Epidermal melanocyte (primary cell): ENCODE measurements around the gene MITF.

ENCODE experiments used
- DNase-seq: peaks from one replicate; pipeline ENCODE4 v3.0.0; 2011; ENCODE audit warnings: low spot score; ENCODE audit not compliant: insufficient read length

Gene MITF

DNA sequence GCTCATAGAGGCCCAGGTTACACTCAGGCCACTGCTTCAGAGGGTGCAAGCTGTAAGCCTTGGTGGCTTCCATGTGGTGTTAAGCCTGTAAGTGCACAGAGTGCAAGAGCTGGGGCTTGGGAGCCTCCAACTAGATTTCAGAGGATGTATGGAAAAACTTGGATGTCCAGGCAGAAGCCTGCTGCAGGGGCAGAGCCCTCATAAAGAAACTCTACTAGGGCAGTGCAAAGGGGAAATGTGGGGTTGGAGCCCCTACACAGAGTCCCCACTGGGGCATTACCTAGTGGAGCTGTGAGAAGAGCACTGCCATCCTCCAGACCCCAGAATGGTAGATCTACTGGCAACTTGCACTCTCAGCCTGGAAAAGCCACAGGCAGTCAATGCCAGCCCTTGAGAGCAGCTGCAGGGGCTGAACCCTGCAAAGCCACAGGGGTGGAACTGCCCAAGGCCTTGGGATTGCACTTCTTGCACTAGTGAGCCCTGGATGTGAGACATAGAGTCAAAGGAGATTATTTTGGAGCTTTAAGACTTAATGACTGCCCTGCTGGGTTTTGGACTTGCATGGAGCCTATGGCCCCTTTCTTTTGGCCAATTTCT, 14.0 kb downstream of the MITF start:
- DNase-seq, result no peak

DNA sequence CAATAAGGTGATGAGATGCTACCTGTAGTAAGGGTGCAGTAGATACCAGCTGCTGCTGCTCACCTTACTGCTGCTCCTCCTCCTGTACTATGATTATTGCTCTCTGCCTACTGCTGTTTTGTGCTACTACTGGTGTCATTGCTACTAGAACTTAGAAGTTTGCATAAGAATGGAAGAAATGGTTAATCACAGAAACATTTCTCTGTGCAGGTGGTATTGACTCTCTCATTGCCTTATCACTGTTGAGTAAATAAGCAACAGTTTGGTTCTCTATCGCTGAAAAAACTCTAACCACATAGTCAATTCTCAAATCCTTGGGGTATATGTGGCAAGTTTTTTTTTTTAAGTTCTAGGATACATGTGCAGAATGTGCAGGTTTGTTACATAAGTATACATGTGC, 16.5 kb downstream of the MITF start:
- no peak for DNase-seq

DNA sequence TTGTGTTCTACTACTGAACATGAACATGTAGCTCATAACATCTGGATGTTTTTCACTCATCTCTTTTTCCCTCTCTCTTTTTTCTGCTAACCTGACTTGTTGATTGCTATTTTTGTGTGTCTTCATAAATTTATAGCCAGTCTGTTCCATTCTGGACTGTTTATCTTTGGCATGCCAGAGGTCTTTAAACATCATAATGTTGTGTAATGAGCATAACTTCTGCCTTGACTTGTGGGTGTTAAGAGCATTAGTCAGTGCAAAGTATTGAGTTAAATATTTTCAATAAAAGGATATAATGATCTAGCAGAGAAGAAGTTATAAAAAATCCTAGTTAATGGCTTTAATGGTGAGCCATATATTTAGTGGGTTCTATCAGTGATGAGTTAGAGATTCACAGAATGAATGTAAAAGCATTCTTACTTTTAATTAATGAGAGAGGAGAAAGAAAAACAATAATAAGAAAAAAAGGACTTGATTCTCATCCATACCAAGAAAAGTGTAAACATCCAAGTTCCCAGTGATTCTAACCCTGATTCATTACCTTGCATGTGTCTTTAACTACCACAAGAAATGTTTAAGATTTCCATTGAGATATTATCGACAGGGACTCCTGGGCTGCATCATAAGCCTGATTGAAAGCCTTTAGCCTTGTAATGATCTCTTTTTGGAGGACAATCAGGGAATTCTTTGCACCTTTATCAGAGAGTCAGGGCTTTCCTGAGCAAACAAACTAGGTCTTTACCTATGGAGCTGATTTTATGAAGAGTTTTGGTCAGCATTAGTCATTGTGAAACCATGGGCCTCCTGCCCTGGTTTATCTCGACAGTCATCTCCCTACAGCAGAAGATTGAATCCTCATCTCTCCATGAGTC, 22.9 kb downstream of the MITF start:
- DNase-seq, result no peak

DNA sequence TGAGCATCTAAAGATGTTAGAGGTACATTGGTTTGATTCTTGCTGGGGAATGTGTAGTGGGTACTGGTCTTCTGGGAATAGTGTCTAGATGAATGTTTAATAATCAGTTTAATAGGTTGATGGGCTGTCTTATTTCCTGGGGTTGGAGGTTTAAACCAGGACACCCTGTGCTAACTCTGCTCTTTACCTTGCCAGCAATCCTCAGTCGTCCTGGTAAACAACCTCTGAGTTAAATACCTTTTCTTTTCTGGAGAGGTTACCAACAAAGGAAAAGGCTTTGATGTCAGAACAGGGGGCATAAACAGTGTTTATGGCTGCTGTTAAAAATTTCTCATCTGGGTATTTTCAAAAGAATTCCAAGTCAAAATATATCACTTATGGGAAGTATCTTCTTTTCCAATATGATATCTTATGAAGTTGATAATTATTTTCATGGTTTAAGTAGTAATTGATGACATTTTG, 23.5 kb downstream of the MITF start:
- DNase-seq, result no peak

DNA sequence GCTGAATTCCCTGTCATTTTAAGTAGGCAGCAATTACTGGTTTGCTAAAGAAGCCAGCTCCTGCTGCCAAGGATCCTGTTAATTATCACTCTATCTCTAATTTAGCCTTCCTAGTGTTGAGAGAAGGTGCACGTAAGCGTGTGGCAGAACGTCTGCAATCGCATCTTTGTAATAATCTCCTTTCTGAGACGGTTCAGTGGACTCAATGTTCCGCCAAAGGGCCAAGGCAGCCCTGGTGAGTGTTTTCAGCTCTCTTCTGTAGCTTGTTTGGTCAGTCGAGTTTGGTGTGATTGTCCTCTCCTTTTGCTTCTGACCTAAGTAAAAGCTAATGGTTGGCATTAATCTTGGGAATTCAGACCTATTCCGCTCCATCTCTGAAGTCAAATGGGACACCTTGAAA, 24.2 kb downstream of the MITF start:
- no peak for DNase-seq

DNA sequence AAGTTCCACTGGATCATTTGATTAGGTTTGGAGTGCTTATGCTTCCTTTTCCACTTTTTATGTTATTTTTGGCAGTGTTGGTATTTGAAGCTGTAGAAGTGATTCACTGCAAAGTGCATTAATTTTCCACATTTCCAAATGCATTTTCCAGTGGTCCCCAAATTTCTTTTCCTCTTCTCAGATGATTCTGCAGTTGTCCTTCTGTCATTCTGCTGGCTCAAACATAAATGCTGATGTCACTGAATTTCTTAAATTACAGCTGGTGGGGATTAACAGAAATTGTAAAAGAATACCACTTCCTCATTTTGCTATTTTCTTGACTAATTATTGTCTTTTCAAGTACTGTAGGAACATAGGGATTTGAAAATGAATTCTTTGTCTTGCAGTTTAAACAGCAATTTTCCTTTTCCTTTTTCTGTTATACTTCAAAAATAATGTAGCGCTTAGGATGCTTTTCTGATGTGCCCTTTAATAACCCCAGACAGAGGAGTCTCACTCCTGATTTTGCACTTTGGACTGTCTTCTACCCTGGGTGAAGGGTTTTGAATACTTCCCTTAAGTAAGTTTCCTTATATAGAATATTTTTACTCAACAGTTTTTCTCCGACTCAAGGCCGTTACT, 25.0 kb downstream of the MITF start:
- DNase-seq, result no peak

DNA sequence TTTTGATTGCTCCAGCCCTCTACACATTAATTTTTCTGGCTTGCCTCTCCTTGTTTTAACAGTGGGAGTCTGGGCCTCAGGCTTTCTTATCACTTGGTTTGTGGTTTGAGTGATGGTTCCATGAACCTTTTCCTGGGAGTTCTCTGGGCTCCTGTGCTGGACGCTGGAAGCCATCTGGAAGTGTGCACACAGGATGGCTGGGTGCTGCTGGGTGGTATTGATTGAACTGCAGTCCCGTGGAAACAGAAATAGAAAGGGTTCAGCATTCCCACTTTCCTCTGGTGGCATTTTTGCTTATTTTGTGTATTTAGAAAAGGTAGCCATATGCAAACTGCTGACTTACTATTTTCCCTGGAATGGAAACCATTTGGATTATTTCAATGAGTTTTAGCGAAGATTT, 25.6 kb downstream of the MITF start:
- DNase-seq, result no peak

DNA sequence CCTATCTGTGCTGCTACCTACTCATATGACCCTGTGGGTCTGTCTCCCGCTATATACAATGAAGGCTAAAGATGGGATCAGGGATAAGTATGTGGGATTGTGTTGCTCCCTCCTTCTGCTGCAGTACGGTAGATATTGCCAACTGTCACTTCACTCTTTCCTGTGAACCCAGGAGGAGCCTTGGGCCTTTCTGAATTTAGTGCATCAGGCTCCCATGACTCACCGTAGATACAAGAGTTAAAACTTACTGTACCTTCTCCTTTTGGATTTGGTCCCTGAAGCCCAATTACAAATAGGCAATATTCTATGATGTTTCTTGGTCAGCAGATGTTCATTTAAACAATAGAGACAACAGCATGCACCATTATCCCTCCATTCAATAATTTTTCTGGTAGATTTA, 27.4 kb downstream of the MITF start:
- no peak for DNase-seq

DNA sequence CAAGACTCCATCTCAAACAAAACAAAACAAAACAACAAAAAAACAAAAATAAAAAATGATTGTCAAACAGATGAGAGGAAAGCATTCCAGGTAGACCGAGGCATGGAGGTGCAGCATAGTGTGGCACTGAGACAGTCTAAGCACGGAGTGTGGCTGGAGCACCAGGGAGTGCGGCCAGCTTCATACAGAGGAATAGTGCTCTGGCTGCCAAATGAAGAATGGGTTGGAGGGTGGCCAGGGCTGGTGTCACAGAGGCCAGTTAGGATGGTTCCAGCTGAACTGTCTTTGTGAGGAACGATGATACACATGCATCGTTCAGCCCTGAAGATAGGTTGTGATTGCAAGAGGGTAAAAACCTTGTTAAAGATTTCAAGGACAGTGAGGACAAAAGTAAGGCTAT, 28.3 kb downstream of the MITF start:
- DNase-seq, result no peak

DNA sequence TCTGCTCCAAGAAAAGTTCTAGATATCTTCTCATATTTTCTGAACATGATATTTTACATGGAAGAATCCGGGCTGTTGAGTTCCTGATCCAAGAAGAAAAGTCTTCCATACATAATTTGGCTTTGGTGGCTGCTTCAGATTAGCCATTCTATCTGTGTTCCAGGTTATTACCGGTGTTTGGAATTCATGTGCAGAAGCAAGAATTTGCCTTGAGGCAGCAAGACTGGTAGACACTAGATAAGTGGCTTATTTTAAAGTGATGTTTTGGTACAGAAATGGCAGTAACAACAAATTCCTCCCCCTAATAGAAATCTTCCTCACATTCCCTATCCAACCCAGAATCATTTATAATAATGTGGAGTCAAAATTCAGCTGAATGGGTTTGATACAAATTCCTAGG, 29.2 kb downstream of the MITF start:
- no peak for DNase-seq

DNA sequence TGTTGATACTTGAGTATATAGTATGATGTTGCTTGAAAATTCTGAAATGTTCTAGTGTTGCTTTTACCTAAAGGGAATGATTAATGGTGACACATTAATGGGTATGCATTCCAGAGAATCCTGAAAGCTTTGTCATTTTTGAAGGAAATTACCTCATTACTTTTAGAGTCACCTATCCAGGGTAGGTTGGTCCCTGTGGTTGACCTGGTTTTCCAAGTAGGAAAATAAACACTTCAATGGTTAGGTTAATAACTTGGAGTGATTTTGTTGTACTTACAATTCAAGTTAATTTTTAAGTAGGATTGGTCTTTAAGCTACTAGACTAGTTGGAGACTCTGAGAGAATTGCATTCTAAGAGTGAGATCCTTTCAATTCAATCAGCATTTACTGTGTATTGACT, 31.0 kb downstream of the MITF start:
- no peak for DNase-seq

DNA sequence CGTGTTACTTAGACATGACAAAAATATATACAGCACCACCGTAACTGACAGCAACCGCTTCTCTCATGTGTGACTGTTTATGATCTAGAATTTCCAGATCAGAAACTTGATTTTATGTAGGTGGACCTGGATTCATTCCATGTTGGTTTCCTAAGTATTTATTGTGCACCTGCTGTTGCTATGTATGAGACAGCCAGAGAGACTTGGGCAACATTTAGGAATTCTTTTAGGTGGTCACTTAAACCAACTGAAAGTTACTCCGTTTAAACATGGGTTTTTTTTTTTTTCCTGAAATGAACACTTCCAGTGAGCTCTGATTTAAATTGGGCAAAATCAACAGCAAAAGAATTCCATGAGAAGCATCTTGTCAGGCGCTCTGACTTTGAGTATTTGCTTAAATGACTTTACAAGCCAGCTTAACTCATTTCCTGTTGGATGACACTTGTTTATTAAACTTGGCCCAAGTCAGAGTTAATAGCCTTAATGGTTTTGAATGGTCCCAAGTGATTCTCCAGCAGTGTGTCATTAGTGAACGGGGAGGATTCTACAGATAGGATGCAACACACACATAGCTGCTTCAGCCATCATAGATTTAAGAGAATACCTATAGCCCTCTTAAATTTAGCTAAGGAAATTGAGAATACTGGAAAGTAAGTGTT, 31.8 kb downstream of the MITF start:
- DNase-seq, result no peak

DNA sequence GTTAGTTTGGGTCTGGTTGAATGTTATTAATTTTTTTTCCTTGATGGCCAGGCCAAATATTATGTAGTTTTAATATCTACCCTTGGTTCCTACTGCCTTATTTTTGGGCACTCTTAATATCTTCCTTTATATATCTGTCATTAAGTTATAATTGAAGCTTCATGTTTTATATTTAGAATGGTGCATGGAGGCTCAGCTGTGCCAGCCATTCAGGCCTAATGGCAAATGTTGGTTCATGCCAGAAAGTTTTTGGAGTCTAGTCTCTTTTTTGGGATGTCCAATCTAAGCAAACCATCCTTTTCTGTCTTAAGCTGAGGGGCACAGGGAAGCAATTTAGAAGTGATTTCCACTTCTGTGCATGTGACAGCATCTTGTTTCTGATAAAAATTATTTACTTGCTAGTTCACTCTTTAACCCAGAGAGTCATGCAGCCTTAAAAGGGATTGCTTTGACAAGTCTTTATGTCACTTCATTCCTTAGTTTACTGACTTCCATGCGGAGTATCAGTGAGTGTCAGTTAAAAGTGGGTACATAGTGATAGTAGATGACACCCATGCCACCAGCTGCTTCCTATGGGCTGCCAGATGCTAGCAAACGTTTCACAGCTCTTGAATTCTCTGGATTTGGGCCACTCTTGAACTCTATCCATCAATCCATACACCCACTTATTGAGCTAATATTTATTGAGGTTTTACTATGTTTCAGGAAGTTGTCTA, 33.0 kb downstream of the MITF start:
- no peak for DNase-seq

DNA sequence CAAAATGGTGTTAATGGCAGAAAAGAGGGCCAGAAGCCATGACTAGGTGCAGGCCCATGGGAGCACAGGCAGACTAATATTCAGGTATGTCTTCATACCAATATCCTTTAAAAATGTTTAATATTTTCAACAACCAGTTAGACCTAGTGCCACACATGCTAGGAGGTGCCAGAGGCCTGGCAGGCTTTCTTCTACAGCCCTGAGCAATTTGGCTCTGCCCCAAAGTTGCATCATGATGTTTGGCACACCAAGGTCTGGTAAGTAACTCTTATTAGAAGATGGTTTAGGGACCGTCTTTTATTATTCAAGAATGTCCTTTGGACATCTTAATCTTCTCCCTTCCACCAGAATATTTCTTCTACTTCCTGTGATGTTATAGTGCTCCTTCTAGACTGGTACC, 34.8 kb downstream of the MITF start:
- no peak for DNase-seq

DNA sequence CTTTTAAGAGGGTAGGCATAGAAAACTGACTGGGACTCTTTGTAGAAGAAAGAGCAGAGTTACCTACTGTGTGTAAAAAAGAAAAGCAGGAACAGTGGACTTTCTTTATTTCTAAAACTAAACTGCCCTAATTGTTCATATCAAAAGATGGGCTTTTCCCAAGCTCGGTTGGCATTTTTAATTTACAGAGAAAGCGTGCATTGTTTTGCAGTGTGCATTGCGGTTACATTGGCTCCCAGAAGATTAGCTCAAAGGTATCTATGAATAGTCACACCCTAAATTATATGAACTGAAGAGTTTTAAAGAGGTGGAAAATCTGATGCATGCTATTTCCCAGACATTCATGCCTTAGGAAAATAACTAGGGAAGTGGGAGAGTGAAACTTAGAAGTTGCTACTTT, 36.5 kb downstream of the MITF start:
- DNase-seq, result no peak

DNA sequence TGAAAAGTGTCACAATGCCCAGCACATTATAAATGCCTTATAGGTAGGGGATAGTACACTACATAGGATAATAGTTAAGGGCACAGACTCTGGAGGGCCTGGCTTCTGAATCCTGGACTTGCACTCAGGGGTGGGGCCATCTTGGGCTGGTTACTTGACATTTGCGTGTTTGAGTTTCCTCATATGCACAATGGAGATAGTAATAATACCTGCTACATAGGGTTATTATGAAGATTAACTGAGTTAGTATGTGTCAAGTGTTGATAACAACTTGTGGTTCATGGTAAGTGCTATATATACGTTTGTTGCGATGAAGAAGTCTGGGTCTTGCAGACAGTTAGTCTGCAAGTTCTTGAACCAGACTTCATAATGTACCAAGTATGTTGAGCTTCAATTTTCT, 37.0 kb downstream of the MITF start:
- no peak for DNase-seq

DNA sequence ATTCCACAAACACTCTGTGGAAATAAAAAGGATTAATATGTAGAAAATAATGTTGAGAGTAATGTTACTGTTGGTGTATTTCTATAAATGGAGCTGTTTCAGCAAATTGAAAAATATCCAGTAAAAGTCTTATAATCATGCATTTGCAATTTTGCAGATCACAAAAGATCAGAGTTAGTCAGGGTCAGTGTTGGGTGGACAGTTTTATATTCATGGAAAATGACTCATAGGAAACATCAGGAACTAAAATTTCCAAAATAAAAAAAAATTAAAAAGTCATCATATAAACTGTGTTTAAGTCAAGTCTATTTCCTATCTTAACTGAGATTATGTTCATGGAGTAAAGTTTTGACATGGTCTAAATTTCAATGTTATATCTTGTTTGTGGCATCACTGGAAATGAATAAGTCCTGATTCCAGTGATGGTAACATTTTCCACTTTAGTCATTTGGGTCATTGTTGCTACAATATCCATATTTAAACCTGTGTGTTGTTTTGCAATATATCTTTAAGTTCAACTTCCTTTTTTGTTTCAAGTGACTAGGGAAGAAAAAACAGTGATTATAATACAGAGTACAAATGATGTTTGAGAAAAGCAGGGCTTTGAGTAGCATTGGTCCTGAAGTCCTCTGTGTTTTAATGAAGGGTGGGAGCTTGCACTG, 37.8 kb downstream of the MITF start:
- no peak for DNase-seq

DNA sequence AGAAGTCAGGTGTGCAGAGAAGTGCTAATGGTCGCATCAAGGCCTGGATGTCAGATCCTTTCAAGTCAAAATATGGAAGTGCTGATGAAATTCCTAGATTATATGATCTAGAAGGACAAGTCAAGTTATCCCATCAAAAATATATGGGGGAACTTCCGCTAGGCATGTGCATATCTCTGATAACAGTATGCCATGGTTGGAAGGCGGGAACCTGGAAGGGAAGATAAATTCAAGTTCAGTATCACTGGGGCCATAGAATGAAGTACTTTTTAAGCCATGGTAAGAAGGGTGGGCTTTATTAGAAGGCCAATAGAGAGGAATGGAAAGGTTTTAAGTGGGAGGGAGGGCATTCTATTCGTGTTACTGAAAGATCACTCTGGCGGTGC, 38.3 kb downstream of the MITF start:
- no peak for DNase-seq

DNA sequence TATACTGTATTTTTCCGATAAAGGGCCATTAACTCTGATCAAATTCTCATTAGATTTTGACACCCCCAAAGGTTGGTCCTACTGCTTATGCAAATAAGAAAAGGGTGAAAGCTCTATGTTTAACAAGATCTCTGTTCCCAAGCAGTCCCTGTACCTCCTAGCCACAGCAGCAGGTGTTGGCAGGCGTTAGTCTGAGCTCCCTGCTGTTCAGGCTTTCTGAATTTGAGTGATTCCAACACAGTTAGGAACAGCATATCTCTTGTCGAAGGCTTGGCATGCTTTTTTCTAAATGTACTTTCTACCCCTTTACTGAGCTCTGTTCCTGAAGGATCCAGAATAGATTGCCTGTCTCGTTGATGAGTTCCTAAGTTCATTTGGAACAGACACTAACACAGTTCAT, 42.3 kb downstream of the MITF start:
- DNase-seq, result no peak

DNA sequence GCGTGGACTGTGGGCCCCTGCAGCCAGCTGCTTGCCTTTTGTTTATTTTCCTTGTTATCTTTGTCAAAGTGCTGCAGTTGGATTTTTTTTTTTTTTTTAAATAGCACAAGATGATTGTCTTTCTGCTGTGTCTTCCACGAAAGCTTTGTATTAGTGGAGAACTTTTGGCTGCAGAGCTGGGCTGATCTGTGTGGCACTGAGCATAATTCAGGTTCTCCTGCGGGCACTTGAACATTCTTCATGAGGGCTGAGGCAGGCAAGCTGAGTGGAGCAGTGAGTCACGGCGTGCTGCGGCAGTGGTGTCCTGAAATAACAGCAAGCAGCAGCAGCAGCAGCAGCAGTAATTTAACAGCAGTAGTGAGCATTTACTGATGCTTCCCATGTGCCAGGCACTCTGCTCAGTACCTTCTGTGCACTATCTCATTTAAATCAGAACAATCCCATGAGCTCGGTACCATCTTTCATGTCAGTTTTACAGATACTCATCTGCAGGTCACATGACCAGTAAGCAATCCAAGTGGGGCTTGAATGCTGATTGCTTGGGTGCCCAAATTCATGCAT, 45.8 kb downstream of the MITF start:
- DNase-seq, result peak; percentile 65
